GM23338 (cell line): ENCODE results near the gene DDR2. TPM values are rescaled to one million over a fixed set of nuclear protein-coding genes. Genes with fewer than 3 reads are reported as not detected.

Experiments
- ATAC-seq: fragments of 200-7000 bp; cut with Tn5 transposase; 3 replicates; pipeline ENCODE4 v1.9.1; 2020
- DNase-seq: peaks from one replicate; pipeline ENCODE4 v3.0.0-alpha.2; 2015; ENCODE audit warnings: low spot score
- H2AFZ ChIP-seq: fragments of 200-600 bp; sonication (generic); 2 replicates; pipeline ENCODE4 v1.8.0; 2016; ENCODE audit warnings: antibody characterized with exemption, mild to moderate bottlenecking, moderate library complexity
- H3F3A ChIP-seq: fragments of 200-600 bp; sonication (generic); replicated peaks from 2 replicates; pipeline ENCODE4 v1.8.0; 2017; ENCODE audit warnings: antibody characterized with exemption, mixed run types, low read depth
- H3K27ac ChIP-seq: fragments of 200-600 bp; sonication (generic); 2 replicates; pipeline ENCODE4 v1.6.1; 2016; ENCODE audit warnings: low read depth
- H3K27me3 ChIP-seq: fragments of 200-600 bp; sonication (generic); 2 replicates; pipeline ENCODE4 v1.8.0; 2016; ENCODE audit warnings: mild to moderate bottlenecking, mixed run types, moderate library complexity; ENCODE audit not compliant: insufficient read depth
- H3K36me3 ChIP-seq: fragments of 200-600 bp; sonication (generic); 2 replicates; pipeline ENCODE4 v1.8.0; 2016; ENCODE audit warnings: mild to moderate bottlenecking; ENCODE audit not compliant: insufficient read depth
- H3K4me1 ChIP-seq: fragments of 200-600 bp; sonication (generic); 2 replicates; pipeline ENCODE4 v1.8.0; 2016; ENCODE audit warnings: mild to moderate bottlenecking, moderate library complexity; ENCODE audit not compliant: insufficient read depth
- H3K4me2 ChIP-seq: fragments of 200-600 bp; sonication (generic); 2 replicates; pipeline ENCODE4 v1.7.1; 2017; ENCODE audit warnings: mixed run types
- H3K4me3 ChIP-seq: fragments of 200-600 bp; sonication (generic); 2 replicates; pipeline ENCODE4 v1.6.1; 2016; ENCODE audit warnings: mixed run types
- H3K79me2 ChIP-seq: fragments of 200-600 bp; sonication (generic); replicated peaks from 2 replicates; pipeline ENCODE4 v1.8.0; 2017; ENCODE audit warnings: mild to moderate bottlenecking; ENCODE audit not compliant: insufficient read depth
- H3K9me2 ChIP-seq: fragments of 200-600 bp; sonication (generic); 2 replicates; pipeline ENCODE4 v1.8.0; 2017; ENCODE audit not compliant: insufficient read depth
- H4K20me1 ChIP-seq: fragments of 200-600 bp; sonication (generic); replicated peaks from 2 replicates; pipeline ENCODE4 v1.8.0; 2017; ENCODE audit warnings: mild to moderate bottlenecking; ENCODE audit not compliant: insufficient read depth
- H3K27ac Mint-ChIP-seq: 2 replicates; pipeline ENCODE4 v1.8.0; 2020; ENCODE audit warnings: inconsistent platforms, mild to moderate bottlenecking, moderate library complexity, mixed read lengths
- H3K27me3 Mint-ChIP-seq: 3 replicates; pipeline ENCODE4 v1.8.0; 2022; ENCODE audit warnings: low read depth, mild to moderate bottlenecking, moderate library complexity, mixed read lengths, inconsistent platforms; ENCODE audit not compliant: insufficient read depth, poor library complexity
- H3K36me3 Mint-ChIP-seq: 3 replicates; pipeline ENCODE4 v1.8.0; 2021; ENCODE audit warnings: low read depth, mild to moderate bottlenecking, inconsistent platforms, moderate library complexity, mixed read lengths
- H3K4me1 Mint-ChIP-seq: 3 replicates; pipeline ENCODE4 v1.8.0; 2020; ENCODE audit warnings: mild to moderate bottlenecking, inconsistent platforms, mixed read lengths
- H3K4me3 Mint-ChIP-seq: 3 replicates; pipeline ENCODE4 v1.8.0; 2021; ENCODE audit warnings: moderate library complexity, mild to moderate bottlenecking, inconsistent platforms, mixed read lengths
- H3K9me3 Mint-ChIP-seq: 3 replicates; pipeline ENCODE4 v1.8.0; 2020; ENCODE audit warnings: moderate library complexity, mild to moderate bottlenecking, inconsistent platforms, mixed read lengths
- CREB1 ChIP-seq: fragments of 250-450 bp; sonication (Bioruptor Pico); IDR thresholded peaks from 2 replicates; pipeline ENCODE4 v1.5.0; 2020; ENCODE audit warnings: low read depth, mild to moderate bottlenecking, moderate library complexity
- EZH2 ChIP-seq: fragments of 200-600 bp; sonication (generic); IDR thresholded peaks from one replicate; pipeline ENCODE4 v1.8.0; 2017; ENCODE audit warnings: antibody characterized with exemption, mild to moderate bottlenecking, low read depth; ENCODE audit not compliant: unreplicated experiment
- EZH2phosphoT487 ChIP-seq: fragments of 200-600 bp; sonication (generic); IDR thresholded peaks from one replicate; pipeline ENCODE4 v1.8.1; 2018; ENCODE audit warnings: antibody characterized with exemption; ENCODE audit not compliant: unreplicated experiment
- JUNB ChIP-seq: IDR thresholded peaks from one replicate; pipeline ENCODE4 v1.6.1; 2016; ENCODE audit warnings: antibody characterized with exemption; ENCODE audit not compliant: unreplicated experiment
- NANOG ChIP-seq: IDR thresholded peaks from 2 replicates; pipeline ENCODE4 v1.6.1; 2016; ENCODE audit warnings: antibody characterized with exemption, borderline replicate concordance
- POLR2AphosphoS5 ChIP-seq: IDR thresholded peaks from 2 replicates; pipeline ENCODE4 v1.6.1; 2016; ENCODE audit warnings: antibody characterized with exemption, low read depth
- STAT1 ChIP-seq: IDR thresholded peaks from one replicate; pipeline ENCODE4 v1.6.1; 2016; ENCODE audit warnings: antibody characterized with exemption; ENCODE audit not compliant: unreplicated experiment
- ZNF114 ChIP-seq: fragments of 250-450 bp; sonication (Bioruptor Pico); IDR thresholded peaks from 2 replicates; pipeline ENCODE4 v1.5.0; 2020; ENCODE audit warnings: mild to moderate bottlenecking, moderate library complexity
- ZNF331 ChIP-seq: fragments of 250-450 bp; sonication (Bioruptor Pico); IDR thresholded peaks from 2 replicates; pipeline ENCODE4 v1.5.0; 2020; ENCODE audit warnings: low read depth, mild to moderate bottlenecking, moderate library complexity
- long read RNA-seq: library from polyadenylated mRNA; unstranded; transcript quantifications from one replicate; pipeline ENCODE4 v2.0.0, GENCODE V29; 2020; ENCODE audit not compliant: unreplicated experiment
- polyA plus RNA-seq: library from polyadenylated mRNA; unstranded; fragments of >200 nt; fragmentation: Nextera tagmentation; extraction: Ambion mirVana; gene quantifications from 2 replicates; pipeline ENCODE4 v1.2.1, GENCODE V29; 2016
- total RNA-seq: library from RNA; depleted of rRNA; stranded (reverse); fragments of >200 nt; shearing (Covaris generic); gene quantifications from 2 replicates; pipeline ENCODE4 v1.2.3, GENCODE V29; 2014; rRNA removed
- TF ChIP-seq, protein P1 (sequence below): fragments of 250-450 bp; sonication (Bioruptor Pico); IDR thresholded peaks from 2 replicates; pipeline ENCODE4 v1.5.0; 2020; ENCODE audit warnings: mild to moderate bottlenecking, moderate library complexity
- TF ChIP-seq, protein P2 (sequence below), 2 experiments: fragments of 200-600 bp in 1 of 2; sonication (generic) in 1 of 2; conservative IDR thresholded peaks; 2 replicates each; pipeline versions ENCODE4 v1.5.1 to v1.6.1; 2016 to 2017; ENCODE audit warnings: antibody characterized with exemption in 2 of 2, low read depth in 2 of 2, mild to moderate bottlenecking in 2 of 2, moderate library complexity in 1 of 2
- TF ChIP-seq, protein P3 (sequence below): IDR thresholded peaks from 2 replicates; pipeline ENCODE4 v1.6.1; 2016; ENCODE audit warnings: antibody characterized with exemption
- TF ChIP-seq, protein P4 (sequence below): IDR thresholded peaks from one replicate; pipeline ENCODE4 v1.6.1; 2018; ENCODE audit warnings: antibody characterized with exemption; ENCODE audit not compliant: unreplicated experiment

The DDR2 gene
- total RNA-seq = 1.7 and 1.8 TPM in 2 replicates
- 0.26 and 0.66 TPM in 2 replicates for polyA plus RNA-seq
- long read RNA-seq, partial matches to known transcripts = 0 of 1 reads
- long read RNA-seq, other reads (novel, unspliced or antisense) = 1 of 1 reads

DNA sequence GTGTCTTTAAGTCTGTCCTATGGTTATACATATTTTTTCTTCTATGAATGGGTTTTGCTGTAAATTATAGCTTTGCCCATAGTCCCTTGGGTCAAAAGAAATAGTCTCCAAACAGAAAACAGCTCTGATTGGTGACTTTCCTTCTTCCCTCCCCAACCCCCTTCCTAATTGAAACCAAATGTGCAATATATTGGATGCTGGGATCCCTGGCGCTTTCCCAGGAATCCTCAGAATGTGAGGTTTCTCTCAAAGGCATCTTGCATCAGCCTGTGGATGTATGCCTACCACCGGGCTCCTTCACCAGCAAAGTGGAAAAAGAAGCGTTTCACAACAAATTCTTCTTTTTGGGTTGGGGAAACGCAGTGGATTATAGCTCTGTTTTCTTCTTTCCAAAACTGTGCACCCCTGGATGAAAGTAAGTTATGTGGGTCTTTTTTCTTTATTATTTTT, at the start of gene DDR2:
Gene DDR2 (plus strand): TSS at position 248 of the 450 bp plus-strand sequence. CDS start 86,600 bp downstream, outside the sequence.
- Mint-ChIP-seq H3K9me3 (no peaks in the 10 kb centered on the region), H3K4me1 (peaks cover 20% of the 10 kb centered on the region), H3K36me3 (no peaks in the 10 kb centered on the region), H3K4me3 (peak within 1 kb of the TSS; percentile 42), H3K27ac (peak within 1 kb of the TSS; percentile 68), H3K27me3 (no peaks in the 10 kb centered on the region)
- no peaks in the 10 kb centered on the region for H3F3A ChIP-seq
- H3K9me2 ChIP-seq = peaks cover 9% of the 10 kb centered on the region
- H3K27me3 ChIP-seq = no peaks in the 10 kb centered on the region
- H3K36me3 ChIP-seq = no peaks in the 10 kb centered on the region
- peak within 1 kb of the TSS; percentile 9 for H3K4me2 ChIP-seq
- H2AFZ ChIP-seq = peak within 1 kb of the TSS; percentile 77
- peak within 1 kb of the TSS; percentile 22 for H3K27ac ChIP-seq
- H3K4me3 ChIP-seq = no peak within 1 kb of the TSS
- TF ChIP-seq, protein P1, sequence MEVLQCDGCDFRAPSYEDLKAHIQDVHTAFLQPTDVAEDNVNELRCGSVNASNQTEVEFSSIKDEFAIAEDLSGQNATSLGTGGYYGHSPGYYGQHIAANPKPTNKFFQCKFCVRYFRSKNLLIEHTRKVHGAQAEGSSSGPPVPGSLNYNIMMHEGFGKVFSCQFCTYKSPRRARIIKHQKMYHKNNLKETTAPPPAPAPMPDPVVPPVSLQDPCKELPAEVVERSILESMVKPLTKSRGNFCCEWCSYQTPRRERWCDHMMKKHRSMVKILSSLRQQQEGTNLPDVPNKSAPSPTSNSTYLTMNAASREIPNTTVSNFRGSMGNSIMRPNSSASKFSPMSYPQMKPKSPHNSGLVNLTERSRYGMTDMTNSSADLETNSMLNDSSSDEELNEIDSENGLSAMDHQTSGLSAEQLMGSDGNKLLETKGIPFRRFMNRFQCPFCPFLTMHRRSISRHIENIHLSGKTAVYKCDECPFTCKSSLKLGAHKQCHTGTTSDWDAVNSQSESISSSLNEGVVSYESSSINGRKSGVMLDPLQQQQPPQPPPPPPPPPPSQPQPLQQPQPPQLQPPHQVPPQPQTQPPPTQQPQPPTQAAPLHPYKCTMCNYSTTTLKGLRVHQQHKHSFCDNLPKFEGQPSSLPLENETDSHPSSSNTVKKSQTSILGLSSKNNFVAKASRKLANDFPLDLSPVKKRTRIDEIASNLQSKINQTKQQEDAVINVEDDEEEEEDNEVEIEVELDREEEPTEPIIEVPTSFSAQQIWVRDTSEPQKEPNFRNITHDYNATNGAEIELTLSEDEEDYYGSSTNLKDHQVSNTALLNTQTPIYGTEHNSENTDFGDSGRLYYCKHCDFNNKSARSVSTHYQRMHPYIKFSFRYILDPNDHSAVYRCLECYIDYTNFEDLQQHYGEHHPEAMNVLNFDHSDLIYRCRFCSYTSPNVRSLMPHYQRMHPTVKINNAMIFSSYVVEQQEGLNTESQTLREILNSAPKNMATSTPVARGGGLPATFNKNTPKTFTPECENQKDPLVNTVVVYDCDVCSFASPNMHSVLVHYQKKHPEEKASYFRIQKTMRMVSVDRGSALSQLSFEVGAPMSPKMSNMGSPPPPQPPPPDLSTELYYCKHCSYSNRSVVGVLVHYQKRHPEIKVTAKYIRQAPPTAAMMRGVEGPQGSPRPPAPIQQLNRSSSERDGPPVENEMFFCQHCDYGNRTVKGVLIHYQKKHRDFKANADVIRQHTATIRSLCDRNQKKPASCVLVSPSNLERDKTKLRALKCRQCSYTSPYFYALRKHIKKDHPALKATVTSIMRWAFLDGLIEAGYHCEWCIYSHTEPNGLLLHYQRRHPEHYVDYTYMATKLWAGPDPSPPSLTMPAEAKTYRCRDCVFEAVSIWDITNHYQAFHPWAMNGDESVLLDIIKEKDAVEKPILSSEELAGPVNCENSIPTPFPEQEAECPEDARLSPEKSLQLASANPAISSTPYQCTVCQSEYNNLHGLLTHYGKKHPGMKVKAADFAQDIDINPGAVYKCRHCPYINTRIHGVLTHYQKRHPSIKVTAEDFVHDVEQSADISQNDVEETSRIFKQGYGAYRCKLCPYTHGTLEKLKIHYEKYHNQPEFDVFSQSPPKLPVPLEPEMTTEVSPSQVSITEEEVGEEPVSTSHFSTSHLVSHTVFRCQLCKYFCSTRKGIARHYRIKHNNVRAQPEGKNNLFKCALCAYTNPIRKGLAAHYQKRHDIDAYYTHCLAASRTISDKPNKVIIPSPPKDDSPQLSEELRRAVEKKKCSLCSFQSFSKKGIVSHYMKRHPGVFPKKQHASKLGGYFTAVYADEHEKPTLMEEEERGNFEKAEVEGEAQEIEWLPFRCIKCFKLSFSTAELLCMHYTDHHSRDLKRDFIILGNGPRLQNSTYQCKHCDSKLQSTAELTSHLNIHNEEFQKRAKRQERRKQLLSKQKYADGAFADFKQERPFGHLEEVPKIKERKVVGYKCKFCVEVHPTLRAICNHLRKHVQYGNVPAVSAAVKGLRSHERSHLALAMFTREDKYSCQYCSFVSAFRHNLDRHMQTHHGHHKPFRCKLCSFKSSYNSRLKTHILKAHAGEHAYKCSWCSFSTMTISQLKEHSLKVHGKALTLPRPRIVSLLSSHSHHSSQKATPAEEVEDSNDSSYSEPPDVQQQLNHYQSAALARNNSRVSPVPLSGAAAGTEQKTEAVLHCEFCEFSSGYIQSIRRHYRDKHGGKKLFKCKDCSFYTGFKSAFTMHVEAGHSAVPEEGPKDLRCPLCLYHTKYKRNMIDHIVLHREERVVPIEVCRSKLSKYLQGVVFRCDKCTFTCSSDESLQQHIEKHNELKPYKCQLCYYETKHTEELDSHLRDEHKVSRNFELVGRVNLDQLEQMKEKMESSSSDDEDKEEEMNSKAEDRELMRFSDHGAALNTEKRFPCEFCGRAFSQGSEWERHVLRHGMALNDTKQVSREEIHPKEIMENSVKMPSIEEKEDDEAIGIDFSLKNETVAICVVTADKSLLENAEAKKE (CRISPR knock-in tag) = no peak
- TF ChIP-seq NANOG (no peak), CREB1 (no peak), POLR2AphosphoS5 (no peak), EZH2 (no peak), JUNB (no peak), ZNF114 (no peak), ZNF331 (CRISPR knock-in tag) (no peak), EZH2phosphoT487 (no peak), STAT1 (no peak)
- TF ChIP-seq, protein P2, sequence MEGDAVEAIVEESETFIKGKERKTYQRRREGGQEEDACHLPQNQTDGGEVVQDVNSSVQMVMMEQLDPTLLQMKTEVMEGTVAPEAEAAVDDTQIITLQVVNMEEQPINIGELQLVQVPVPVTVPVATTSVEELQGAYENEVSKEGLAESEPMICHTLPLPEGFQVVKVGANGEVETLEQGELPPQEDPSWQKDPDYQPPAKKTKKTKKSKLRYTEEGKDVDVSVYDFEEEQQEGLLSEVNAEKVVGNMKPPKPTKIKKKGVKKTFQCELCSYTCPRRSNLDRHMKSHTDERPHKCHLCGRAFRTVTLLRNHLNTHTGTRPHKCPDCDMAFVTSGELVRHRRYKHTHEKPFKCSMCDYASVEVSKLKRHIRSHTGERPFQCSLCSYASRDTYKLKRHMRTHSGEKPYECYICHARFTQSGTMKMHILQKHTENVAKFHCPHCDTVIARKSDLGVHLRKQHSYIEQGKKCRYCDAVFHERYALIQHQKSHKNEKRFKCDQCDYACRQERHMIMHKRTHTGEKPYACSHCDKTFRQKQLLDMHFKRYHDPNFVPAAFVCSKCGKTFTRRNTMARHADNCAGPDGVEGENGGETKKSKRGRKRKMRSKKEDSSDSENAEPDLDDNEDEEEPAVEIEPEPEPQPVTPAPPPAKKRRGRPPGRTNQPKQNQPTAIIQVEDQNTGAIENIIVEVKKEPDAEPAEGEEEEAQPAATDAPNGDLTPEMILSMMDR (conservative IDR thresholded peaks at IDR 0.05; ENCODE audit: low read depth in 2 of 2) = no peak
- TF ChIP-seq, protein P3, sequence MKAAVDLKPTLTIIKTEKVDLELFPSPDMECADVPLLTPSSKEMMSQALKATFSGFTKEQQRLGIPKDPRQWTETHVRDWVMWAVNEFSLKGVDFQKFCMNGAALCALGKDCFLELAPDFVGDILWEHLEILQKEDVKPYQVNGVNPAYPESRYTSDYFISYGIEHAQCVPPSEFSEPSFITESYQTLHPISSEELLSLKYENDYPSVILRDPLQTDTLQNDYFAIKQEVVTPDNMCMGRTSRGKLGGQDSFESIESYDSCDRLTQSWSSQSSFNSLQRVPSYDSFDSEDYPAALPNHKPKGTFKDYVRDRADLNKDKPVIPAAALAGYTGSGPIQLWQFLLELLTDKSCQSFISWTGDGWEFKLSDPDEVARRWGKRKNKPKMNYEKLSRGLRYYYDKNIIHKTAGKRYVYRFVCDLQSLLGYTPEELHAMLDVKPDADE = no peak
- TF ChIP-seq, protein P4, sequence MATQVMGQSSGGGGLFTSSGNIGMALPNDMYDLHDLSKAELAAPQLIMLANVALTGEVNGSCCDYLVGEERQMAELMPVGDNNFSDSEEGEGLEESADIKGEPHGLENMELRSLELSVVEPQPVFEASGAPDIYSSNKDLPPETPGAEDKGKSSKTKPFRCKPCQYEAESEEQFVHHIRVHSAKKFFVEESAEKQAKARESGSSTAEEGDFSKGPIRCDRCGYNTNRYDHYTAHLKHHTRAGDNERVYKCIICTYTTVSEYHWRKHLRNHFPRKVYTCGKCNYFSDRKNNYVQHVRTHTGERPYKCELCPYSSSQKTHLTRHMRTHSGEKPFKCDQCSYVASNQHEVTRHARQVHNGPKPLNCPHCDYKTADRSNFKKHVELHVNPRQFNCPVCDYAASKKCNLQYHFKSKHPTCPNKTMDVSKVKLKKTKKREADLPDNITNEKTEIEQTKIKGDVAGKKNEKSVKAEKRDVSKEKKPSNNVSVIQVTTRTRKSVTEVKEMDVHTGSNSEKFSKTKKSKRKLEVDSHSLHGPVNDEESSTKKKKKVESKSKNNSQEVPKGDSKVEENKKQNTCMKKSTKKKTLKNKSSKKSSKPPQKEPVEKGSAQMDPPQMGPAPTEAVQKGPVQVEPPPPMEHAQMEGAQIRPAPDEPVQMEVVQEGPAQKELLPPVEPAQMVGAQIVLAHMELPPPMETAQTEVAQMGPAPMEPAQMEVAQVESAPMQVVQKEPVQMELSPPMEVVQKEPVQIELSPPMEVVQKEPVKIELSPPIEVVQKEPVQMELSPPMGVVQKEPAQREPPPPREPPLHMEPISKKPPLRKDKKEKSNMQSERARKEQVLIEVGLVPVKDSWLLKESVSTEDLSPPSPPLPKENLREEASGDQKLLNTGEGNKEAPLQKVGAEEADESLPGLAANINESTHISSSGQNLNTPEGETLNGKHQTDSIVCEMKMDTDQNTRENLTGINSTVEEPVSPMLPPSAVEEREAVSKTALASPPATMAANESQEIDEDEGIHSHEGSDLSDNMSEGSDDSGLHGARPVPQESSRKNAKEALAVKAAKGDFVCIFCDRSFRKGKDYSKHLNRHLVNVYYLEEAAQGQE = no peak
- no peaks in the 10 kb centered on the region for H3K79me2 ChIP-seq
- peaks cover 12% of the 10 kb centered on the region for H3K4me1 ChIP-seq
- DNase-seq (peak; percentile 45), ATAC-seq (peak; percentile 57)
- H4K20me1 ChIP-seq = no peaks in the 10 kb centered on the region
